Panc1 (cell line): ENCODE data around the gene PTK6. TPM values are rescaled to one million over a fixed set of nuclear protein-coding genes. Genes with fewer than 3 reads are reported as not detected.

ENCODE experiments used
- ATAC-seq: fragments of 200-7000 bp; cut with Tn5 transposase; 2 replicates; pipeline ENCODE4 v1.9.1; 2020; ENCODE audit warnings: mild to moderate bottlenecking, moderate library complexity
- BruUV-seq: library from RNA; stranded (reverse); fragments of 400-500 nt; replicated peaks from 2 replicates; lab custom pipeline; 2021; lab: Mats Ljungman, UMichigan
- CTCF ChIA-PET: fragments of 300-600 bp; sonication (Branson Sonifier 250); formaldehyde crosslinking; loops from one replicate; lab custom pipeline; 2022; ENCODE audit warnings: antibody characterized with exemption; lab: Charles Lee
- POLR2A ChIA-PET: fragments of 300-600 bp; sonication (Branson Sonifier 250); formaldehyde crosslinking; loops from one replicate; lab custom pipeline; 2022; ENCODE audit warnings: antibody characterized with exemption; lab: Charles Lee
- DNase-seq: peaks from one replicate; pipeline ENCODE4 v3.0.0-alpha.2; 2010; ENCODE audit warnings: low read depth, low spot score
- H3K27ac ChIP-seq: 2 replicates; pipeline ENCODE4 v1.5.1; 2011; ENCODE audit warnings: mild to moderate bottlenecking, low read length, inconsistent platforms
- H3K27me3 ChIP-seq: fragments of 200-500 bp; sonication (Bioruptor generic); 2 replicates; pipeline ENCODE4 v1.6.0; 2014; ENCODE audit warnings: low read length, inconsistent platforms; ENCODE audit not compliant: control insufficient read depth, insufficient read depth
- H3K36me3 ChIP-seq: fragments of 200-500 bp; sonication (Bioruptor generic); 2 replicates; pipeline ENCODE4 v1.5.1; 2014; ENCODE audit warnings: inconsistent platforms, mild to moderate bottlenecking, low read length, moderate library complexity; ENCODE audit not compliant: control insufficient read depth, insufficient read depth
- H3K4me1 ChIP-seq: 2 replicates; pipeline ENCODE4 v1.5.1; 2011; ENCODE audit warnings: inconsistent platforms, mild to moderate bottlenecking, low read length, moderate library complexity; ENCODE audit not compliant: control insufficient read depth, insufficient read depth
- H3K4me3 ChIP-seq, 2 experiments: 2 replicates each; pipeline ENCODE4 v1.5.1; 2011 to 2012; ENCODE audit warnings: low read depth in 2 of 2, low read length in 2 of 2, mild to moderate bottlenecking in 2 of 2, inconsistent platforms in 1 of 2, moderate library complexity in 1 of 2
- H3K9me3 ChIP-seq: fragments of 200-500 bp; sonication (Bioruptor generic); 2 replicates; pipeline ENCODE4 v1.5.1; 2014; ENCODE audit warnings: low read depth, mild to moderate bottlenecking, inconsistent platforms, low read length, moderate library complexity; ENCODE audit not compliant: control insufficient read depth, insufficient read depth
- POLR2AphosphoS5 ChIP-seq: IDR thresholded peaks from 2 replicates; pipeline ENCODE4 v1.6.1; 2012; ENCODE audit warnings: mild to moderate bottlenecking, low read depth, low read length, moderate library complexity
- SIN3A ChIP-seq: IDR thresholded peaks from 2 replicates; pipeline ENCODE4 v1.6.1; 2012; ENCODE audit warnings: low read depth, mild to moderate bottlenecking, low read length, moderate library complexity, borderline replicate concordance; ENCODE audit not compliant: insufficient read depth
- TCF7L2 ChIP-seq: IDR thresholded peaks from 2 replicates; pipeline ENCODE4 v1.6.1; 2011; ENCODE audit warnings: mild to moderate bottlenecking, low read depth, low read length, inconsistent platforms
- in situ Hi-C: cut with HindIII; loops from 2 replicates; pipeline ENCODE4 v1.10.0; 2016; ENCODE audit warnings: low sequenced_read_pairs, low pct_unique_long_range_greater_than_20kb
- intact Hi-C: fragments of 100-400 bp; cut with micrococcal nuclease; formaldehyde crosslinking; loops from one replicate; pipeline ENCODE4 v1.10.0; 2022; ENCODE audit not compliant: unreplicated experiment
- total RNA-seq: library from RNA; stranded (reverse); gene quantifications from one replicate; pipeline ENCODE4 v1.2.1, GENCODE V29; 2021; ENCODE audit not compliant: unreplicated experiment
- TF ChIP-seq, protein P1 (sequence below): fragments of 450-650 bp; IDR thresholded peaks from 2 replicates; pipeline ENCODE4 v1.5.1; 2017; ENCODE audit warnings: mild to moderate bottlenecking
- TF ChIP-seq, protein P2 (sequence below), 2 experiments: IDR thresholded peaks; 2 replicates each; pipeline ENCODE4 v1.6.1; 2011 to 2012; ENCODE audit warnings: low read depth in 2 of 2, control low read depth in 1 of 2, low read length in 1 of 2, mild to moderate bottlenecking in 1 of 2, moderate library complexity in 1 of 2; ENCODE audit not compliant: insufficient read depth in 1 of 2

PTK6 gene
- total RNA-seq, 1 experiment from 2014 or later, result 6.5 TPM

DNA sequence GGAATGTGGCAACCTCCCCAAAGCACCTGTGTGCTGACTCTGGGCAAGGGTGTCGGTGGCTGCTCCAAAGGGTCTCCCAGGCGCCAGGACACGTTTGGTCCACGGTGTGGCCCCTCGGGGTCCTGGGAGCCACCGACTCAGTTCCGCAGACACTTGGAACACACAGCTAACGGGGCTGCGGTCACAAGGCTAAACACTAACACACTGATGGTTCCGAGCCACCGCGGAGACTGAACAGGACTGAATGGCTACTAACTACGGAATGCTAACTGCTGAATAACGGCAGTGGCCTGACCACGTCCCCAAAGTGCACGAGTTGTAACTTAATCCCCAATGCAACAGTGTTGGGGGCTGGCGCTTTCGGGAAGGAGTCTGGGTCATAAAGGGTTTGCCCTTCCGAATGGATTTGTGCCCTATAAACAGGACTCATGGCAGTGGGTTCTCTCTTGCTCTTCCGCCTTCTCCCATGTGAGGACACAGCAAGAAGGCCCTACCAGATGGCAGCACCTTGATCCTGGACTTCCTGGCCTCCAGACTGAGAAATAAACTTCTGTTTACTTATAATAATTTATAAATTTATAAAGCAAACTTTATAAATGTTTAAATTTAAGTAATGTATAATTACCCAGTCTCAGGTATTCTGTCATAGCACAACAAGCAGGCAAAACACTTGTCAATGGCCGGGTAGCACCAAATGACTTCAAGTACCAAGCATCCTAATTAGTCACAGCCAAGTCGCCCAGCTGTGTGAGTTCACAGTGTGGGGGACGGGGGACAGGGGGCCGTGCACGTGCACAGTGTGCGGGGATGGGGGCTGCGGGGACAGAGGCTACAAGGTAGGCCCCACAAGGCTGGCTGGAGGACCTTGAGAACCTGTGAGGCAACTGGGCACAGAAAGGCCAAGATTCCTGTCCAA, 36.0 kb downstream of the PTK6 start:
- in situ Hi-C loops, result no loop called here
- no TSS peak for BruUV-seq
- H3K27ac ChIP-seq, result no peak overlapping the region
- ATAC-seq, result no peak
- ChIA-PET CTCF (interaction anchor here (0.6 kb wide), 1 partner anchor 131 kb away, joined by 8 read pairs; no protein-coding TSS in a partner anchor), POLR2A (no interaction called here)
- H3K4me3 ChIP-seq, result no peak overlapping the region
- H3K36me3 ChIP-seq, result no peaks in the 10 kb centered on the region; the same call in 1 of the 2 replicates
- peaks cover 18% of the 10 kb centered on the region for H3K4me1 ChIP-seq
- no peaks in the 10 kb centered on the region for H3K9me3 ChIP-seq
- no peaks in the 10 kb centered on the region for H3K27me3 ChIP-seq
- intact Hi-C loops, result no loop called here
- no peak for TF ChIP-seq POLR2AphosphoS5
- no peak for TF ChIP-seq TCF7L2
- TF ChIP-seq, protein P1, sequence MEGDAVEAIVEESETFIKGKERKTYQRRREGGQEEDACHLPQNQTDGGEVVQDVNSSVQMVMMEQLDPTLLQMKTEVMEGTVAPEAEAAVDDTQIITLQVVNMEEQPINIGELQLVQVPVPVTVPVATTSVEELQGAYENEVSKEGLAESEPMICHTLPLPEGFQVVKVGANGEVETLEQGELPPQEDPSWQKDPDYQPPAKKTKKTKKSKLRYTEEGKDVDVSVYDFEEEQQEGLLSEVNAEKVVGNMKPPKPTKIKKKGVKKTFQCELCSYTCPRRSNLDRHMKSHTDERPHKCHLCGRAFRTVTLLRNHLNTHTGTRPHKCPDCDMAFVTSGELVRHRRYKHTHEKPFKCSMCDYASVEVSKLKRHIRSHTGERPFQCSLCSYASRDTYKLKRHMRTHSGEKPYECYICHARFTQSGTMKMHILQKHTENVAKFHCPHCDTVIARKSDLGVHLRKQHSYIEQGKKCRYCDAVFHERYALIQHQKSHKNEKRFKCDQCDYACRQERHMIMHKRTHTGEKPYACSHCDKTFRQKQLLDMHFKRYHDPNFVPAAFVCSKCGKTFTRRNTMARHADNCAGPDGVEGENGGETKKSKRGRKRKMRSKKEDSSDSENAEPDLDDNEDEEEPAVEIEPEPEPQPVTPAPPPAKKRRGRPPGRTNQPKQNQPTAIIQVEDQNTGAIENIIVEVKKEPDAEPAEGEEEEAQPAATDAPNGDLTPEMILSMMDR, result no peak
- no peak for TF ChIP-seq SIN3A
- TF ChIP-seq, protein P2, sequence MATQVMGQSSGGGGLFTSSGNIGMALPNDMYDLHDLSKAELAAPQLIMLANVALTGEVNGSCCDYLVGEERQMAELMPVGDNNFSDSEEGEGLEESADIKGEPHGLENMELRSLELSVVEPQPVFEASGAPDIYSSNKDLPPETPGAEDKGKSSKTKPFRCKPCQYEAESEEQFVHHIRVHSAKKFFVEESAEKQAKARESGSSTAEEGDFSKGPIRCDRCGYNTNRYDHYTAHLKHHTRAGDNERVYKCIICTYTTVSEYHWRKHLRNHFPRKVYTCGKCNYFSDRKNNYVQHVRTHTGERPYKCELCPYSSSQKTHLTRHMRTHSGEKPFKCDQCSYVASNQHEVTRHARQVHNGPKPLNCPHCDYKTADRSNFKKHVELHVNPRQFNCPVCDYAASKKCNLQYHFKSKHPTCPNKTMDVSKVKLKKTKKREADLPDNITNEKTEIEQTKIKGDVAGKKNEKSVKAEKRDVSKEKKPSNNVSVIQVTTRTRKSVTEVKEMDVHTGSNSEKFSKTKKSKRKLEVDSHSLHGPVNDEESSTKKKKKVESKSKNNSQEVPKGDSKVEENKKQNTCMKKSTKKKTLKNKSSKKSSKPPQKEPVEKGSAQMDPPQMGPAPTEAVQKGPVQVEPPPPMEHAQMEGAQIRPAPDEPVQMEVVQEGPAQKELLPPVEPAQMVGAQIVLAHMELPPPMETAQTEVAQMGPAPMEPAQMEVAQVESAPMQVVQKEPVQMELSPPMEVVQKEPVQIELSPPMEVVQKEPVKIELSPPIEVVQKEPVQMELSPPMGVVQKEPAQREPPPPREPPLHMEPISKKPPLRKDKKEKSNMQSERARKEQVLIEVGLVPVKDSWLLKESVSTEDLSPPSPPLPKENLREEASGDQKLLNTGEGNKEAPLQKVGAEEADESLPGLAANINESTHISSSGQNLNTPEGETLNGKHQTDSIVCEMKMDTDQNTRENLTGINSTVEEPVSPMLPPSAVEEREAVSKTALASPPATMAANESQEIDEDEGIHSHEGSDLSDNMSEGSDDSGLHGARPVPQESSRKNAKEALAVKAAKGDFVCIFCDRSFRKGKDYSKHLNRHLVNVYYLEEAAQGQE (IDR thresholded peaks at IDR 0.05; ENCODE audit: insufficient read depth in 1 of 2, low read depth in 2 of 2, low read length in 1 of 2), result no peak
- DNase-seq, result no peak

DNA sequence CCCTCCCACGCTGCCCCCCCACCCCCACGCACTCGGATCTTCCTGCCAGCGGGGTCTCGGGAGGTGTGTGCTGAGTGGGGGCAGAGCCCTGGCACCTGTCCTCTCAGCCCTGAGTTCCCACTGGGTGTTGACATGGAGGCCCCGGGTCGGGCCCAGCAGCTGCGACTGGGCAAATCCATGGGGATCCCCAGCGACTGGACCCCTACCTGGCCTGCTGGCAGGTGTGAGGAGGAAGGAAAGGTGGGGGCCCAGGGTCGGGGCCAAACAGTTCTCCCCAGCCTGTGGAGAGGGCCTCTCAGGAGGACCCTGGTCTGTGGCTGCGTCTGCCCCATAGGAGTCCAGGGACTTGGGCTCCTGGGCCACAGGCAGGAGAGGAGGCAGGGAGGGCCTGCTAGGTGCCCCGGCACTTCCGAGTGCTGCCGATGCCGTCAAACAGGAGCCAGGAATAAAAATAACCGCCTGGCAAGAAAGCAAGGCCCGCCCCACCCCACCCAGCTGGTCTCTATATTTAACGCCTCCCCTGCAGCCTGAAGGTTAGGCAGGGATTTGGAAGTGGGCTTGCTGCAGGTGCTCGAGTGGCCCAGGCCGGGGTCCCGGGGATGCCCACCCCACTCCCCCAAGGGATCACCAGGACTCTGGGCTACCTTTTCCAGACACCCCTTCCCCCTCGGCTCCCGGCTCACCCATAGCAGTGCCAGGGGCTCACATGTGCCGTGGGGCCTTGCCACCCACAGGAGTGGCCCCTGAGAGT, 36.9 kb downstream of the PTK6 start:
- ChIA-PET POLR2A (no interaction called here), CTCF (no interaction called here)

More for the DNA sequence above, 36.9 kb downstream of the PTK6 start:
- H3K27me3 ChIP-seq, result no peaks in the 10 kb centered on the region
- intact Hi-C loops (no loop called here), in situ Hi-C loops (no loop called here)
- peaks cover 18% of the 10 kb centered on the region for H3K4me1 ChIP-seq
- no peaks in the 10 kb centered on the region; the same call in 1 of the 2 replicates for H3K36me3 ChIP-seq
- no peaks in the 10 kb centered on the region for H3K9me3 ChIP-seq
- ATAC-seq (no peak), DNase-seq (no peak)
- no peak overlapping the region for H3K4me3 ChIP-seq
- no TSS peak for BruUV-seq
- no peak overlapping the region for H3K27ac ChIP-seq
- no peak for TF ChIP-seq TCF7L2
- no peak for TF ChIP-seq POLR2AphosphoS5
- no peak for TF ChIP-seq SIN3A
- TF ChIP-seq, protein P1, result no peak
